ENCODE results near the gene H6PD. TPM values are rescaled to one million over a fixed set of nuclear protein-coding genes. Genes with fewer than 3 reads are reported as not detected.

Gene H6PD
- total and polyA plus RNA-seq, 8 donors: 8.7 to 34.2 (median 16.1) TPM

GRCh38 chr1:9286556-9286955, 52.0 kb downstream of the H6PD start:
- TF ChIP-seq CTCF (IDR thresholded peaks at IDR 0.05): no peak
- H3K4me3 ChIP-seq: no peak overlapping the region
- no peak overlapping the region for H3K27ac ChIP-seq
- DNase-seq (no peak), FAIRE-seq (no peak), ATAC-seq (no peak)
- H3K4me1 ChIP-seq: peaks cover 0 to 9% (median 0%) of the 10 kb centered on the region in 3 donors
- H3K36me3 ChIP-seq: no peaks in the 10 kb centered on the region
- H3K27me3 ChIP-seq: no peaks in the 10 kb centered on the region
- intact Hi-C loops (cut with DNase I): loop anchor here (5.0 to 10.0 kb wide), 4 partner anchors 168 to 206 kb away; no protein-coding TSS in a partner anchor
- WGBS, 2 donors: 52 to 59% methylated on average over 6 of the region's 6 CpGs
- no peaks in the 10 kb centered on the region for H3K9me3 ChIP-seq

GRCh38 chr1:9289090-9289534, 54.5 kb downstream of the H6PD start:
- H3K27me3 ChIP-seq: no peaks in the 10 kb centered on the region
- no peak overlapping the region for H3K4me3 ChIP-seq
- WGBS, 2 donors: 38 to 43% methylated on average over 6 of the region's 6 CpGs
- peaks cover 0 to 9% (median 0%) of the 10 kb centered on the region in 3 donors for H3K4me1 ChIP-seq
- FAIRE-seq: peak; percentile 91
- peak; percentile 73 to 80 (median 74) for TF ChIP-seq CTCF (IDR thresholded peaks at IDR 0.05)
- peak; percentile 58 to 94 (median 73) for DNase-seq
- ATAC-seq: peak in 2 of 4 donors; percentile 36 to 44
- intact Hi-C loops (cut with DNase I): loop anchor here (5.0 to 10.0 kb wide), 4 partner anchors 166 to 203 kb away; no protein-coding TSS in a partner anchor
- no peaks in the 10 kb centered on the region for H3K9me3 ChIP-seq
- H3K27ac ChIP-seq: no peak overlapping the region
- H3K36me3 ChIP-seq: no peaks in the 10 kb centered on the region

DNA sequence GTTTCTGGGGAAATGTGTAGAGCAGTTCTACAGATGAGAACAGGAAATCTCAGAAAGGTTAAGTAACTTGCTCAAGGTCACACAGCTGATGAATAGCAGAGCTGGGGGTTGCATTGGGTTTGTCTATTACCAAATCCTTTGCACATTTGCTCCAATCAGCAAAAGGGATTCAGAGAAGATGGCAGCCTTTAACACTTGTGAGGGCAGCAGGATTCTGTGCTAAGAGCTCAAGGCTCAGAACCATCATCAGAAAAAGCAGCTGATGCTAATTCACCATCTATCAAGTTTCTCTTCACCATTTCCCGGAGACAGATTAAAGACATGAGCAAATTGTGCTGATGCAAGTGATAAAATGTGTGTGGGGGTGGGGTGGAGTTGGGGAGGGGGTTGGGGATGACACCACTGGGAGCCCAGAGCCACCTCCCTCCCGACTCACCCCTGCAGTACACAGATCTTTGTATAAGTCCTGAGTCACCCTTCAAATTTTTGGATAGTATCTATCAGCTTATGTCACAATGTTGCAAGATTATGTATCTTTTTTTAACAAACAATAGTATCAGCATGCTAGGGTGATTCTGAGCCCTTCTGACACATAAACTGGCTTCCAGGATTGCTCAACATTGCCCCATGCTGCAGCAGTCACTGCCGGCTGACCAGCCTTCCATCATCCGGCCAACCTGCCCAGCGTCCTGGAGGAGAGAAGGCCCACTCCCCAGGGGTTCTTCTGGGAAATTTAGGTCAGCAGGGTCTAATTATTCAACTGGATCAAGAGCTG, 55.3 kb downstream of the H6PD start:
- 35 to 38% methylated on average over 5 of the region's 5 CpGs for WGBS, 2 donors
- no peak overlapping the region for H3K4me3 ChIP-seq
- peaks cover 0 to 13% (median 0%) of the 10 kb centered on the region in 3 donors for H3K4me1 ChIP-seq
- no peaks in the 10 kb centered on the region for H3K36me3 ChIP-seq
- no peaks in the 10 kb centered on the region for H3K27me3 ChIP-seq
- H3K27ac ChIP-seq: peak overlapping the region in 2 of 4 donors; percentile 34 to 67
- ATAC-seq (peak in 3 of 4 donors; percentile 11 to 59 (median 11)), FAIRE-seq (no peak), DNase-seq (peak in 3 of 6 donors; percentile 29 to 59 (median 31))
- no peaks in the 10 kb centered on the region for H3K9me3 ChIP-seq
- TF ChIP-seq CTCF (IDR thresholded peaks at IDR 0.05): no peak
- intact Hi-C loops (cut with DNase I): loop anchor here (5.0 to 10.0 kb wide), 4 partner anchors 165 to 202 kb away; no protein-coding TSS in a partner anchor

DNA sequence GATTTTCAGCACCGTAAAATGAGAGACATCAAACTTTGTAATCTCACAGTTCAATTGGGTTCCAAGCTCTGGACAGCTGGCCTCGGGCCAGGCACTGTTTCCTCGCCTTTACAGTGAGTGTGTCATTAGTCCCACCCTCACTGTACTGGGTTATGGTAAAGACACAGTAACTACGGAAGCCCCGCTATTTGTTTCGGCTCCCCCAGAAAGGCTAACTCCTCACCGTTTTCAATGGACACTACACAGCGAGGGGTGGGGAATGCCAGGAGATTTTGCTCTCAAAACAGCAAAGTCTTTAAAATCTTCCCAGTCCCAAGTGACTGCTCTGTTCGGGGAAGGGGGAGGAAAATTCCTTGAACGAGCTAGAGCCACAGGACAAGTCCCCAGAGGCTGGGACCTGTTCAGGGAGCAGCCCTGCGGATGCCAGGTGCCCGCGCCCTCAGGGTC, 57.4 kb downstream of the H6PD start:
- WGBS, 2 donors: 8 to 13% methylated on average over 13 of the region's 13 CpGs
- H3K27ac ChIP-seq: peak overlapping the region; percentile 66 to 84 (median 75)
- H3K4me1 ChIP-seq: peaks cover 0 to 18% (median 4%) of the 10 kb centered on the region in 3 donors
- peak; percentile 20 to 24 (median 22) for ATAC-seq
- H3K4me3 ChIP-seq: peak overlapping the region; percentile 73 to 99 (median 82)
- H3K36me3 ChIP-seq: no peaks in the 10 kb centered on the region
- intact Hi-C loops (cut with DNase I): no loop called here
- no peaks in the 10 kb centered on the region for H3K27me3 ChIP-seq
- H3K9me3 ChIP-seq: no peaks in the 10 kb centered on the region
- TF ChIP-seq CTCF (IDR thresholded peaks at IDR 0.05): no peak
- FAIRE-seq: no peak
- peak in 5 of 6 donors; percentile 56 to 85 (median 82) for DNase-seq
